Stomach (tissue), 9 donors: Measurements from ENCODE around the gene FGR. TPM values are rescaled to one million over a fixed set of nuclear protein-coding genes. Genes with fewer than 3 reads are reported as not detected.
"Not testable (repeated sequence)": the region's sequence is repeated elsewhere in the genome, so short reads cannot be mapped to it uniquely, and the experiment has no call there.

Experiments
- DNase-seq, 2 donors: peaks; one replicate each; pipeline versions ENCODE4 v3.0.0 to v3.0.0-alpha.2; 2013 to 2019
- H3K27ac ChIP-seq, 5 donors: fragments of 200-600 bp in 4 of 5; sonication (generic) in 4 of 5; one replicate each; pipeline ENCODE4 v1.5.1; 2013 to 2019; ENCODE audit warnings: mild to moderate bottlenecking in 1 of 5, moderate library complexity in 1 of 5
- H3K27me3 ChIP-seq, 3 donors: fragments of 200-600 bp; sonication (generic); one replicate each; pipeline ENCODE4 v1.5.1; 2017 to 2019; ENCODE audit warnings: mixed run types in 1 of 3
- H3K36me3 ChIP-seq, 4 donors: fragments of 200-600 bp; sonication (generic); 1 replicate in 3 of 4; 2 replicates in 1 of 4; pipeline ENCODE4 v1.5.1; 2016 to 2019
- H3K4me1 ChIP-seq, 4 donors: fragments of 200-600 bp; sonication (generic); one replicate each; pipeline ENCODE4 v1.5.1; 2016 to 2019
- H3K4me3 ChIP-seq, 4 donors: fragments of 200-600 bp; sonication (generic) in 3 of 4; one replicate each; pipeline ENCODE4 v1.5.1; 2016 to 2019; ENCODE audit warnings: mild to moderate bottlenecking in 1 of 4
- H3K9me3 ChIP-seq, 4 donors: fragments of 200-600 bp; sonication (generic); one replicate each; pipeline ENCODE4 v1.5.1; 2016 to 2019
- CTCF ChIP-seq, 7 experiments: fragments of 450-650 bp in 4 of 7; fragments of 200-600 bp in 3 of 7; sonication (generic) in 3 of 7; IDR thresholded peaks; one replicate each; pipeline ENCODE4 v1.5.1; 2016 to 2019; ENCODE audit warnings: antibody characterized with exemption in 7 of 7, control low read depth in 2 of 7, mild to moderate bottlenecking in 1 of 7
- EP300 ChIP-seq: sonication (generic); formaldehyde crosslinking; IDR thresholded peaks from one replicate; pipeline ENCODE4 v1.6.1; 2017; ENCODE audit warnings: antibody characterized with exemption
- POLR2A ChIP-seq, 4 donors: fragments of 450-650 bp; IDR thresholded peaks; one replicate each; pipeline ENCODE4 v1.6.1; 2016; ENCODE audit warnings: antibody characterized with exemption in 4 of 4, control low read depth in 2 of 4, mild to moderate bottlenecking in 1 of 4, moderate library complexity in 1 of 4
- POLR2AphosphoS5 ChIP-seq, 3 donors: sonication (generic); formaldehyde crosslinking; IDR thresholded peaks; one replicate each; pipeline ENCODE4 v1.6.1; 2016; ENCODE audit warnings: antibody characterized with exemption in 3 of 3
- WGBS, 5 donors: extraction: QIAGEN DNeasy Blood & Tissue Kit in 3 of 5; methylation state at CpG; one replicate each; pipeline versions ENCODE4 v1.1.5 to v1.1.7; 2013 to 2018; 5-methylcytosine and 5-hydroxymethylcytosine counted together
- intact Hi-C: fragments of 100-400 bp; cut with DNase I; formaldehyde crosslinking; loops from one replicate; pipeline ENCODE4 v1.15.1; 2023; ENCODE audit warnings: low total_unique reads
- polyA plus RNA-seq, 3 donors: library from polyadenylated mRNA; stranded (reverse); fragments of 200-250 nt; gene quantifications; one replicate each; pipeline ENCODE4 v1.2.3, GENCODE V29; 2013
- total RNA-seq, 5 donors: library from RNA; depleted of rRNA; stranded (reverse); fragments of >200 nt; gene quantifications; one replicate each; pipeline versions ENCODE4 v1.1.0 to v1.2.3, GENCODE V29; 2014 to 2016
- donor health status: healthy with polysubstance abuse.
- donor health status: Bipolar disorder and iron deficiency.
- donor health status: healthy.

The FGR gene
- total and polyA plus RNA-seq, 8 donors = 3.1 to 9.9 (median 6.8) TPM; not detected in 2

DNA sequence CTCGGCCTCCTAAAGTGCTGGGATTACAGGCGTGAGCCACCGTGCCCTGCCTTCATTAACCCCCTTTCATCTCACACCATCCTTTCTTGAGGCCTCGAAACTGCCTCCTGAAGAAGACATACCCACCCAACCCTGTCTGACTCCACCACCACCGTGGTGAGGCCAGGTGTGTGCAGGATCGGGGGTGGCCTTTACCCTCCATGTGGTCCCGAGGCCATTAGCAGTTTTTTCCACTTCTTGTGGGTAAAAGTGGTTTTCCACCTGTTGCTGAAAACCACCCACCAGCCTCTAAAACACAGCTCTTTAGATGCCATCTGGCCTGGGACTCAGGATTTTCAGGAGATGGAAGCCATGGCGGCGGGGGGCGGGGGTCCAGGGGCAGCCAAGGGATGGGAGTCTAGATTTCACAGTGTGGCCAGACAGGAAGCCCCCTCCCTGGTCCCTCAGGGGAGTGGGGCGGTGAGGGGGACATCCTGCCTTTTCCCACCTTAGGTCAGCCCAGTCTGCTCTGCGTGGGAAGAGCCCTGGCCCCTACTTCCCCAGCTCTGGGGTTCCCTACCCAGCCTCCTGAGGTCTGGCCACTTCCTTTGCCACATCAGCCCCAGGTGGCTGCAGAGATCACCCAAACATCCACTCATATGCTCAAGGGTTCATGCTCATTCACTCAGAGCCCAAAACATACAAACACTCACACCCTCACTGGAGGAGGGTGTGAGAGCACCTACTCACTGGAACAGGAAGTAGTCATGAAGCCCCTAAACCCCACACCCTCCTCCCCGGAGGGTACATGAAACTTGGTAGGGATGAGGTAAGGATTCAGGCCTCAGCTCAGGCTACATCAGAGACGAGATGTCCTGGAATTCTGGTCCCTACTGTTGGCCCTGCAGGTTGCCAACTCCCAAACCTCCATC, 2.3 kb downstream of the FGR start:
- H3K4me3 ChIP-seq = peak overlapping the region in 2 of 4 donors; percentile 50 to 54
- intact Hi-C loops = no loop called here
- H3K4me1 ChIP-seq = peaks cover 20 to 80% (median 32%) of the 10 kb centered on the region in 4 donors
- DNase-seq = no peak
- TF ChIP-seq POLR2A (IDR thresholded peaks at IDR 0.05) (no peak), POLR2AphosphoS5 (IDR thresholded peaks at IDR 0.05) (peak in 1 of 3 donors; percentile 9), CTCF (IDR thresholded peaks at IDR 0.05) (no peak), EP300 (no peak)
- peak overlapping the region in 4 of 5 donors; percentile 68 to 86 (median 81) for H3K27ac ChIP-seq
- peaks cover 0 to 31% (median 20%) of the 10 kb centered on the region in 3 donors for H3K27me3 ChIP-seq
- WGBS, 5 donors = 61 to 72% (median 67%) methylated on average over 12 to 14 of the region's 14 CpGs
- no peaks in the 10 kb centered on the region for H3K9me3 ChIP-seq
- no peaks in the 10 kb centered on the region for H3K36me3 ChIP-seq

DNA sequence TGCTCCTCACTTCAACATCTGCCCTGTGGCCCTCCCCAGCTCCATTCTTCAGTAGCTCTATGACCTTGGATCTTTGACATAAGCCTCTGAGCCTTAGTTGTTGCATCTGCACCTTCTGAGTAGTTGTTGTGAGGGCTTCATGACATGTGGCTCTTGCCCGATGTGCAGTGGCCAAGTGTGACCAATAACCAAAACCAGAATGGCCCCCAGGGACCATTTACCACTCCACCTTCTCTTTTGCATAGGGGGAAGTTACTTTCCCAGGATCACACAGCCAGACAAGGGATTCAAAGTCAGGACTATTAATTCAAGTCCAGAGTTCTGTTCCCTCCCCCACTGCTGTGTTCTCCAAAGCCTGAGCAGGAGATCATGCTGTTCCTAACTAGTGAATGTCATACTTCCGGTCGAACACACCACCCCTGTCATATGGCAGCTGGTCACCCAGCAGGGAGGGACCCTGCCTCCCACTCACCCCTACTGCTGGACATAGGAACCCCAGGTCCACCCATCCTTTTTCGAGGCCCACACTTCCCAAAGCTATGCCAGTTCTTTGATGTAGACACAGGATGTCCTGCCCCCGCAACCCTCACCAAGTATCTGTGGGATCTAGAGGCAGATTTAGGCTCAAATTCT, 4.0 kb downstream of the FGR start:
- no peak for DNase-seq
- H3K27ac ChIP-seq = peak overlapping the region; percentile 25 to 86 (median 78)
- no peaks in the 10 kb centered on the region for H3K36me3 ChIP-seq
- no peak overlapping the region for H3K4me3 ChIP-seq
- WGBS, 5 donors = 58 to 67% (median 59%) methylated on average over 5 of the region's 5 CpGs
- TF ChIP-seq POLR2AphosphoS5 (IDR thresholded peaks at IDR 0.05) (peak in 1 of 3 donors; percentile 25), EP300 (no peak)
- H3K27me3 ChIP-seq = peaks cover 0 to 31% (median 20%) of the 10 kb centered on the region in 3 donors
- intact Hi-C loops = no loop called here
- H3K4me1 ChIP-seq = peaks cover 20 to 92% (median 32%) of the 10 kb centered on the region in 4 donors
- H3K9me3 ChIP-seq = no peaks in the 10 kb centered on the region

- Histone ChIP-seq H3K27ac (peak overlapping the region in 3 of 5 donors; percentile 34 to 86 (median 51)), H3K4me3 (no peak overlapping the region), H3K4me1 (peaks cover 12 to 73% (median 18%) of the 10 kb centered on the region in 4 donors), H3K27me3 (peaks cover 0 to 14% (median 5%) of the 10 kb centered on the region in 3 donors), H3K36me3 (no peaks in the 10 kb centered on the region), H3K9me3 (no peaks in the 10 kb centered on the region)
- no peak for TF ChIP-seq CTCF (IDR thresholded peaks at IDR 0.05)
- TF ChIP-seq POLR2A (IDR thresholded peaks at IDR 0.05) = no peak
- no peak for TF ChIP-seq EP300
- no peak for TF ChIP-seq POLR2AphosphoS5 (IDR thresholded peaks at IDR 0.05)
- DNase-seq = no peak
- intact Hi-C loops = no loop called here
- WGBS, 5 donors = 44 to 63% (median 59%) methylated on average over 3 of the region's 3 CpGs
These were observed 6.3 kb downstream of the FGR start for GRCh38 chr1:27628712-27629111.

GRCh38 chr1:27627733-27628132, 7.3 kb downstream of the FGR start:
- H3K4me1 ChIP-seq = peaks cover 5 to 72% (median 9%) of the 10 kb centered on the region in 4 donors
- H3K4me3 ChIP-seq, DNase-seq, H3K9me3 ChIP-seq, H3K27me3 ChIP-seq, intact Hi-C loops, H3K36me3 ChIP-seq, H3K27ac ChIP-seq: not testable (repeated sequence)
- WGBS, 5 donors = 84 to 96% (median 92%) methylated on average over 4 of the region's 4 CpGs

- intact Hi-C loops = no loop called here
- 87 to 94% (median 90%) methylated on average over 5 of the region's 5 CpGs for WGBS, 5 donors
- Histone ChIP-seq H3K36me3 (no peaks in the 10 kb centered on the region), H3K4me1 (peaks cover 3 to 66% (median 5%) of the 10 kb centered on the region in 4 donors), H3K4me3 (no peak overlapping the region), H3K27me3 (no peaks in the 10 kb centered on the region), H3K27ac (peak overlapping the region in 2 of 5 donors; percentile 60 to 69), H3K9me3 (no peaks in the 10 kb centered on the region)
- no peak for TF ChIP-seq POLR2A (IDR thresholded peaks at IDR 0.05)
- no peak for TF ChIP-seq POLR2AphosphoS5 (IDR thresholded peaks at IDR 0.05)
- TF ChIP-seq CTCF (IDR thresholded peaks at IDR 0.05) = no peak
- TF ChIP-seq EP300 = no peak
- DNase-seq = no peak
These were observed 7.9 kb downstream of the FGR start for GRCh38 chr1:27627061-27627460.
